Stomach (tissue), 9 donors: ENCODE measurements around the gene EHMT2. TPM values are rescaled to one million over a fixed set of nuclear protein-coding genes. Genes with fewer than 3 reads are reported as not detected.
"Not testable (repeated sequence)": the region's sequence is repeated elsewhere in the genome, so short reads cannot be mapped to it uniquely, and the experiment has no call there.

Experiments
- DNase-seq, 2 donors: peaks; one replicate each; pipeline versions ENCODE4 v3.0.0 to v3.0.0-alpha.2; 2013 to 2019
- H3K27ac ChIP-seq, 5 donors: fragments of 200-600 bp in 4 of 5; sonication (generic) in 4 of 5; one replicate each; pipeline ENCODE4 v1.5.1; 2013 to 2019; ENCODE audit warnings: mild to moderate bottlenecking in 1 of 5, moderate library complexity in 1 of 5
- H3K27me3 ChIP-seq, 3 donors: fragments of 200-600 bp; sonication (generic); one replicate each; pipeline ENCODE4 v1.5.1; 2017 to 2019; ENCODE audit warnings: mixed run types in 1 of 3
- H3K36me3 ChIP-seq, 4 donors: fragments of 200-600 bp; sonication (generic); 1 replicate in 3 of 4; 2 replicates in 1 of 4; pipeline ENCODE4 v1.5.1; 2016 to 2019
- H3K4me1 ChIP-seq, 4 donors: fragments of 200-600 bp; sonication (generic); one replicate each; pipeline ENCODE4 v1.5.1; 2016 to 2019
- H3K4me3 ChIP-seq, 4 donors: fragments of 200-600 bp; sonication (generic) in 3 of 4; one replicate each; pipeline ENCODE4 v1.5.1; 2016 to 2019; ENCODE audit warnings: mild to moderate bottlenecking in 1 of 4
- H3K9me3 ChIP-seq, 4 donors: fragments of 200-600 bp; sonication (generic); one replicate each; pipeline ENCODE4 v1.5.1; 2016 to 2019
- EP300 ChIP-seq: sonication (generic); formaldehyde crosslinking; IDR thresholded peaks from one replicate; pipeline ENCODE4 v1.6.1; 2017; ENCODE audit warnings: antibody characterized with exemption
- POLR2A ChIP-seq, 4 donors: fragments of 450-650 bp; IDR thresholded peaks; one replicate each; pipeline ENCODE4 v1.6.1; 2016; ENCODE audit warnings: antibody characterized with exemption in 4 of 4, control low read depth in 2 of 4, mild to moderate bottlenecking in 1 of 4, moderate library complexity in 1 of 4
- POLR2AphosphoS5 ChIP-seq, 3 donors: sonication (generic); formaldehyde crosslinking; IDR thresholded peaks; one replicate each; pipeline ENCODE4 v1.6.1; 2016; ENCODE audit warnings: antibody characterized with exemption in 3 of 3
- WGBS, 5 donors: extraction: QIAGEN DNeasy Blood & Tissue Kit in 3 of 5; methylation state at CpG; one replicate each; pipeline versions ENCODE4 v1.1.5 to v1.1.7; 2013 to 2018; 5-methylcytosine and 5-hydroxymethylcytosine counted together
- intact Hi-C: fragments of 100-400 bp; cut with DNase I; formaldehyde crosslinking; loops from one replicate; pipeline ENCODE4 v1.15.1; 2023; ENCODE audit warnings: low total_unique reads
- polyA plus RNA-seq, 3 donors: library from polyadenylated mRNA; stranded (reverse); fragments of 200-250 nt; gene quantifications; one replicate each; pipeline ENCODE4 v1.2.3, GENCODE V29; 2013
- total RNA-seq, 5 donors: library from RNA; depleted of rRNA; stranded (reverse); fragments of >200 nt; gene quantifications; one replicate each; pipeline versions ENCODE4 v1.1.0 to v1.2.3, GENCODE V29; 2014 to 2016
- TF ChIP-seq, protein P1 (sequence below), 7 experiments: fragments of 450-650 bp in 4 of 7; fragments of 200-600 bp in 3 of 7; sonication (generic) in 3 of 7; IDR thresholded peaks; one replicate each; pipeline ENCODE4 v1.5.1; 2016 to 2019; ENCODE audit warnings: antibody characterized with exemption in 7 of 7, control low read depth in 2 of 7, mild to moderate bottlenecking in 1 of 7
- donor health status: healthy with polysubstance abuse.
- donor health status: Bipolar disorder and iron deficiency.
- donor health status: healthy.

EHMT2 gene
- total and polyA plus RNA-seq, 8 donors: 12.1 to 58.0 (median 33.5) TPM

GRCh38 chr6:31869343-31869742, 28.2 kb downstream of the EHMT2 start:
- intact Hi-C loops: no loop called here
- 77 to 92% (median 87%) methylated on average over 7 to 8 of the region's 8 CpGs for WGBS, 5 donors

GRCh38 chr6:31868658-31868971, 28.9 kb downstream of the EHMT2 start:
- 60 to 96% (median 88%) methylated on average over 1 of the region's 1 CpG for WGBS, 5 donors
- H3K36me3 ChIP-seq: peaks cover 9 to 68% (median 32%) of the 10 kb centered on the region in 4 donors
- H3K4me3 ChIP-seq, H3K27ac ChIP-seq, intact Hi-C loops, DNase-seq, H3K27me3 ChIP-seq, H3K9me3 ChIP-seq: not testable (repeated sequence)
- H3K4me1 ChIP-seq: peaks cover 12 to 39% (median 19%) of the 10 kb centered on the region in 4 donors

More at GRCh38 chr6:31869343-31869742, 28.2 kb downstream of the EHMT2 start:
- Histone ChIP-seq H3K27ac (no peak overlapping the region), H3K9me3 (no peaks in the 10 kb centered on the region), H3K36me3 (peaks cover 12 to 72% (median 33%) of the 10 kb centered on the region in 4 donors), H3K4me1 (peaks cover 8 to 37% (median 14%) of the 10 kb centered on the region in 4 donors), H3K27me3 (no peaks in the 10 kb centered on the region), H3K4me3 (no peak overlapping the region)
- DNase-seq: no peak
- no peak for TF ChIP-seq EP300
- TF ChIP-seq POLR2AphosphoS5 (IDR thresholded peaks at IDR 0.05): no peak
- TF ChIP-seq POLR2A (IDR thresholded peaks at IDR 0.05): no peak
- TF ChIP-seq, protein P1, sequence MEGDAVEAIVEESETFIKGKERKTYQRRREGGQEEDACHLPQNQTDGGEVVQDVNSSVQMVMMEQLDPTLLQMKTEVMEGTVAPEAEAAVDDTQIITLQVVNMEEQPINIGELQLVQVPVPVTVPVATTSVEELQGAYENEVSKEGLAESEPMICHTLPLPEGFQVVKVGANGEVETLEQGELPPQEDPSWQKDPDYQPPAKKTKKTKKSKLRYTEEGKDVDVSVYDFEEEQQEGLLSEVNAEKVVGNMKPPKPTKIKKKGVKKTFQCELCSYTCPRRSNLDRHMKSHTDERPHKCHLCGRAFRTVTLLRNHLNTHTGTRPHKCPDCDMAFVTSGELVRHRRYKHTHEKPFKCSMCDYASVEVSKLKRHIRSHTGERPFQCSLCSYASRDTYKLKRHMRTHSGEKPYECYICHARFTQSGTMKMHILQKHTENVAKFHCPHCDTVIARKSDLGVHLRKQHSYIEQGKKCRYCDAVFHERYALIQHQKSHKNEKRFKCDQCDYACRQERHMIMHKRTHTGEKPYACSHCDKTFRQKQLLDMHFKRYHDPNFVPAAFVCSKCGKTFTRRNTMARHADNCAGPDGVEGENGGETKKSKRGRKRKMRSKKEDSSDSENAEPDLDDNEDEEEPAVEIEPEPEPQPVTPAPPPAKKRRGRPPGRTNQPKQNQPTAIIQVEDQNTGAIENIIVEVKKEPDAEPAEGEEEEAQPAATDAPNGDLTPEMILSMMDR (IDR thresholded peaks at IDR 0.05): no peak

- Histone ChIP-seq H3K36me3 (peaks cover 8 to 53% (median 23%) of the 10 kb centered on the region in 4 donors), H3K9me3 (no peaks in the 10 kb centered on the region), H3K27ac (peak overlapping the region in 4 of 5 donors; percentile 32 to 93 (median 86)), H3K4me3 (no peak overlapping the region), H3K27me3 (no peaks in the 10 kb centered on the region), H3K4me1 (peaks cover 17 to 60% (median 36%) of the 10 kb centered on the region in 4 donors)
- TF ChIP-seq, protein P1 (IDR thresholded peaks at IDR 0.05): no peak
- TF ChIP-seq POLR2AphosphoS5 (IDR thresholded peaks at IDR 0.05): peak in 1 of 3 donors; percentile 60
- WGBS, 5 donors: 47 to 67% (median 61%) methylated on average over 20 to 21 of the region's 21 CpGs
- intact Hi-C loops: no loop called here
- DNase-seq: peak in 1 of 2 donors; percentile 68
Measured at GRCh38 chr6:31865205-31866118, 32.0 kb downstream of the EHMT2 start.

DNA sequence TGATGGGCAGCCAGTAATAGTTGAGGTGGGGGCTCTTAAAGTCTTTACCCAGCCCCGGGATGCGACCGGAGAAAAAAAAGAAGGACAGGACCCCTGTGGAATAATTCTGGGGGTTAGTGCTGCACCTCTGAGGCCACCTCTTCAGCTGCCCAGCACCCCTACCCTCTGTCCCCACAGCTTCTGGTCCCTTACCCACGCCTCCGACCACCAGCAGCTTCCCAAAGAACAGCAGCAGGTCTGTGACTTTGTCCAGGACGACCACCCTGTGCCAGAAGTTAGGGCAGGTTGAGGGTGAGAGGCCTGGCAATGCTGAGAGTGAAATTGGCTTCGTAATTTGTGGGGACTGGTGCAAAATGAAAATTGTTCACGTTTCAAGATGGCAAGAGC, 32.7 kb downstream of the EHMT2 start:
- Histone ChIP-seq H3K36me3 (peaks cover 12 to 53% (median 27%) of the 10 kb centered on the region in 4 donors), H3K27ac (peak overlapping the region in 3 of 5 donors; percentile 83 to 93 (median 90)), H3K4me1 (peaks cover 17 to 60% (median 36%) of the 10 kb centered on the region in 4 donors), H3K27me3 (no peaks in the 10 kb centered on the region), H3K9me3 (no peaks in the 10 kb centered on the region), H3K4me3 (no peak overlapping the region)
- intact Hi-C loops: no loop called here
- no peak for DNase-seq
- 70 to 82% (median 80%) methylated on average over 8 of the region's 8 CpGs for WGBS, 5 donors
- TF ChIP-seq POLR2AphosphoS5 (IDR thresholded peaks at IDR 0.05): no peak
- no peak for TF ChIP-seq POLR2A (IDR thresholded peaks at IDR 0.05)
- TF ChIP-seq EP300: no peak
- TF ChIP-seq, protein P1 (IDR thresholded peaks at IDR 0.05): no peak

DNA sequence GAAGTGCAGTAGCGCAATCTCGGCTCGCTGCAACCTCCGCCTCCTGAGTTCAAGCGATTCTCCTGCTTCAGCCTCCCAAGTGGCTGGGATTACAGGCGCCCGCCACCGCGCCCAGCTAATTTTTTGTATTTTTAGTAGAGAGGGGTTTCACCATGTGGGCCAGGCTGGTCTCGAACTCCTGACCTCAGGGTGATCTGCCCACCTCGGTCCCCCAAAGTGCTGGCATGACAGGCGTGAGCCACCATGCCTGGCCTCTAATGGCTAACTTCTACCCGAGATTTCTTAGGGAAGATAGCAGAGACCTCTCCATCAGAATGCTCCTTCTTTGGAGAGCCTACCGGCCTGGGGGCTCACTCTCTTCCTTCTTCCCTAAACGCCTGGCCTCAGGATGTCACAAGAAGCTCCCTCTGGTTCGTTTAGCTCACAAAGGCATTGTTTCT, 33.4 kb downstream of the EHMT2 start:
- DNase-seq, H3K27me3 ChIP-seq, intact Hi-C loops, H3K9me3 ChIP-seq: not testable (repeated sequence)
- 18 to 33% (median 31%) methylated on average over 14 to 16 of the region's 16 CpGs for WGBS, 5 donors
- Histone ChIP-seq H3K4me1 (peaks cover 17 to 60% (median 36%) of the 10 kb centered on the region in 4 donors), H3K36me3 (peaks cover 19 to 55% (median 29%) of the 10 kb centered on the region in 4 donors), H3K27ac (peak overlapping the region; percentile 25 to 93 (median 90)), H3K4me3 (peak overlapping the region; percentile 41 to 84 (median 68))
